Fibroblast of lung (primary cell): ENCODE results near the gene RASSF3.

Experiments used
- EZH2 ChIP-seq: IDR thresholded peaks from 2 replicates; pipeline ENCODE4 v1.5.1; 2012; ENCODE audit warnings: low read length, control low read depth, mild to moderate bottlenecking; ENCODE audit errors: missing control alignments
- TF ChIP-seq, protein P1 (sequence below), 2 donors: IDR thresholded peaks in 1 of 2; conservative IDR thresholded peaks in 1 of 2; 1 replicate in 1 of 2; 2 replicates in 1 of 2; pipeline ENCODE4 v1.5.1; 2011 to 2012; ENCODE audit warnings: low read length in 2 of 2, control low read depth in 1 of 2, inconsistent platforms in 1 of 2, low read depth in 1 of 2, mild to moderate bottlenecking in 1 of 2

DNA sequence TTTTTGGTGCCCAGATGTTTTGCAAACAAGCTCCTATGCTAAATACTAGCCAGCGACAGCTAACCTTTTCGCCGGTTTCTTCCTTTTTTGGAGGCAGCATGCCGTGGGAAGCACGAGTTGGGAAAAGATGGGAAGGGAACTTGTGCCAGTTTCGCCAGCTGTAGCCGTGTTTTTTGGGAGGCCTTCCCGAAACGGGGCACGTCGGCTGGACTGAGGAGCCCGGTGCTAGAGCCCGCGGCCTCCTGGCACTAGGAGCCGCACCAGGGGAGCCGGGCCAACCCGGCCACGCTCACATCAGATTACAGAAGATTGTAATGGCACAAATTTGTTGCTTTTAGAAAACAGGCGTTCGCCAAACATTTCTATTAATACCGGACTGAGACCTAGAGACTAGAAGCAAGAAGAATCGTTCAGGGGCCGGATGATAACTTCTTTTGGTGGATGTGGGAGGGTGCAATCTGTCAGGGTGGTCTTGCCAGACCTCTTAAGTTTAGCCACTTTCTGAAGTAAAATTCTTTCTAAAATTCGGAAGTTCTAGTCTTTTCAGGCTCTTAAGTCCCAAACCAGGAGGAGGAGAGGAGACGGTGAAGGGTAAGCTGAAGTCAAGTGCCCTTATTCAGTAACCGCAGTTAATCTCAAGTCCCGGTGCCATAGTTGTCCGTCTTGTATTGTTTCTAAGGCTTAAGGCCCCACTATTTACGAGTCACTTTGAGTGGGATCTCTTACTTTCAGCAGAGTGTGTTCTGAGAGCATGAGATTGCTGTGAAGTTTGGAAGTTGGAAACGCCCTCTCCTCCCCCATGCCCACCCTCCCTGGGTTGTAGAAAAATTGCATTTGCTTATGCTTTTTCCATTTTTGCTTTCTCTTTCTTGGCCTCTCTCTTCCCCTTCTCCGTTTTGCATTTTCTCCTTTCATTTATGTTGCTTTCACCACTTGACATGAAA is 1.3 kb downstream of the RASSF3 start:
- TF ChIP-seq, protein P1, sequence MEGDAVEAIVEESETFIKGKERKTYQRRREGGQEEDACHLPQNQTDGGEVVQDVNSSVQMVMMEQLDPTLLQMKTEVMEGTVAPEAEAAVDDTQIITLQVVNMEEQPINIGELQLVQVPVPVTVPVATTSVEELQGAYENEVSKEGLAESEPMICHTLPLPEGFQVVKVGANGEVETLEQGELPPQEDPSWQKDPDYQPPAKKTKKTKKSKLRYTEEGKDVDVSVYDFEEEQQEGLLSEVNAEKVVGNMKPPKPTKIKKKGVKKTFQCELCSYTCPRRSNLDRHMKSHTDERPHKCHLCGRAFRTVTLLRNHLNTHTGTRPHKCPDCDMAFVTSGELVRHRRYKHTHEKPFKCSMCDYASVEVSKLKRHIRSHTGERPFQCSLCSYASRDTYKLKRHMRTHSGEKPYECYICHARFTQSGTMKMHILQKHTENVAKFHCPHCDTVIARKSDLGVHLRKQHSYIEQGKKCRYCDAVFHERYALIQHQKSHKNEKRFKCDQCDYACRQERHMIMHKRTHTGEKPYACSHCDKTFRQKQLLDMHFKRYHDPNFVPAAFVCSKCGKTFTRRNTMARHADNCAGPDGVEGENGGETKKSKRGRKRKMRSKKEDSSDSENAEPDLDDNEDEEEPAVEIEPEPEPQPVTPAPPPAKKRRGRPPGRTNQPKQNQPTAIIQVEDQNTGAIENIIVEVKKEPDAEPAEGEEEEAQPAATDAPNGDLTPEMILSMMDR (conservative IDR thresholded peaks at IDR 0.05 in 1 of 2, IDR thresholded peaks at IDR 0.05 in 1 of 2; ENCODE audit: low read depth in 1 of 2, low read length in 2 of 2), result peak; percentile 3 to 9
- no peak for TF ChIP-seq EZH2
